Uterus (tissue), 4 donors: Measurements from ENCODE around the gene NAA35. TPM values are rescaled to one million over a fixed set of nuclear protein-coding genes. Genes with fewer than 3 reads are reported as not detected.
A peak's percentile ranks its signal among the peaks of the same experiment; 100 is the strongest.

ENCODE experiments used
- DNase-seq, 2 donors: peaks; one replicate each; pipeline ENCODE4 v3.0.0-alpha.2; 2019 to 2020
- H3K27ac ChIP-seq, 2 donors: fragments of 200-600 bp; sonication (generic); 1 replicate in 1 of 2; 2 replicates in 1 of 2; pipeline ENCODE4 v1.5.1; 2016 to 2018
- H3K27me3 ChIP-seq, 2 donors: fragments of 200-600 bp; sonication (generic); one replicate each; pipeline ENCODE4 v1.5.1; 2018 to 2019; ENCODE audit warnings: control low read depth in 1 of 2
- H3K36me3 ChIP-seq, 2 donors: fragments of 200-600 bp; sonication (generic); one replicate each; pipeline ENCODE4 v1.5.1; 2019; ENCODE audit warnings: control low read depth in 1 of 2
- H3K4me1 ChIP-seq, 2 donors: fragments of 200-600 bp; sonication (generic); one replicate each; pipeline ENCODE4 v1.5.1; 2018 to 2019; ENCODE audit warnings: control low read depth in 1 of 2
- H3K4me3 ChIP-seq, 2 donors: fragments of 200-600 bp; sonication (generic); 1 replicate in 1 of 2; 2 replicates in 1 of 2; pipeline ENCODE4 v1.5.1; 2018 to 2019; ENCODE audit warnings: mild to moderate bottlenecking in 1 of 2
- H3K9me3 ChIP-seq, 2 donors: fragments of 200-600 bp; sonication (generic); one replicate each; pipeline ENCODE4 v1.5.1; 2019; ENCODE audit warnings: control low read depth in 1 of 2
- POLR2A ChIP-seq, 2 donors: fragments of 450-650 bp; IDR thresholded peaks; one replicate each; pipeline ENCODE4 v1.6.1; 2016; ENCODE audit warnings: antibody characterized with exemption in 2 of 2, mild to moderate bottlenecking in 1 of 2, moderate library complexity in 1 of 2
- intact Hi-C: fragments of 100-400 bp; cut with DNase I; formaldehyde crosslinking; loops from one replicate; pipeline ENCODE4 v1.15.1; 2023; ENCODE audit warnings: low total_unique reads
- total RNA-seq, 4 donors: library from RNA; depleted of rRNA in 3 of 4; stranded (reverse); fragments of >200 nt in 3 of 4; gene quantifications; one replicate each; pipeline versions ENCODE4 v1.1.0 to v1.2.4, GENCODE V29; 2014 to 2023
- TF ChIP-seq, protein P1 (sequence below), 4 experiments: fragments of 200-600 bp in 2 of 4; fragments of 450-650 bp in 2 of 4; sonication (generic) in 2 of 4; IDR thresholded peaks; one replicate each; pipeline ENCODE4 v1.5.1; 2016 to 2019; ENCODE audit warnings: antibody characterized with exemption in 4 of 4, mild to moderate bottlenecking in 2 of 4, moderate library complexity in 1 of 4
- donor health status: DM: yes; HTN: yes; CAD: no.

The NAA35 gene
- 10 to 100 TPM in 3 of 4 donors, 1 to 10 TPM in 1; 4.4 to 48.1 (median 19.6) TPM for total RNA-seq

DNA sequence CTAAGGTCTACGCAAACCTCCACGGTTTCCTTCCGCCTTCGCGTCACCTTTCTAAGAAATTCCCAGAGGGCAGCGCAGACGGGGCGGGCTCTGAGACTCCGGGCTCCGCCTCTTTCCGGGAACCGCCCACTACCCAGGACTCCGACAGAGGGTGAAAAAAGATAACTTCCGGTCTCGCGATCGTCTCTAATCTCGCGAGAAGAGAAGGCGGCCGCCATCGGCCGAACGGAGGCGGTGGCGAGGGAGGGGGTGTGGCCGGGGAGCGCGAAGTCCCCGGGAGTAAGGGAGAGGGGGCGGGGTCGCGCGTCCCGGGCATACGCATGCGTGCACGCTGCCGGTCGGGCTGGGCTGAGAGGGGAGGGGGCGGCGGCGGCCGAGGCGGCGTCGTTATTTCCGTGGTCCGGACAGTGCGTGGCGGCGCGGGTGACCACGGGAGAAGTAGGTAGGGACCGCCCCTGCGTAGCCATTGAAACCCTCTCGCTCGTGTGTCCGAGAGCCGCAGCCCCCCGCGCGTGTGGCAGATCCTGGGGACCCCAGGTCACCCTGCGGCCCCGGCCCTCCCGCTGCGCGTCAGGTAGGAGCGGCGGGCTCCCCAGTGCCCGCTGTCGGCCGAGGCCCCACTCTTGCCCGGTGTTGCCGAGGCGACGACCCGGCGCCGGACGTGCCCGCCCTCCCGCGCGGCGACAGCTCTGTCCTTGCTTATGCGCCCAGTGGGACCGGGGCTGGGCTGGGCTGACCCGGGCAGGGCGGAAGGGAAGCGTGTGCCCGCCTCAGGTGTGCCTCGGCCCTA is at the start of gene NAA35:
NAA35 (plus strand) TSS at position 315 of the 790 bp plus-strand sequence. CDS start 1,014 bp downstream, outside the sequence.
- peaks cover 0 to 8% of the 10 kb centered on the region in 2 donors for H3K4me1 ChIP-seq
- DNase-seq: peak; percentile 99
- H3K4me3 ChIP-seq: peak within 1 kb of the TSS; percentile 62 to 96
- TF ChIP-seq, protein P1, sequence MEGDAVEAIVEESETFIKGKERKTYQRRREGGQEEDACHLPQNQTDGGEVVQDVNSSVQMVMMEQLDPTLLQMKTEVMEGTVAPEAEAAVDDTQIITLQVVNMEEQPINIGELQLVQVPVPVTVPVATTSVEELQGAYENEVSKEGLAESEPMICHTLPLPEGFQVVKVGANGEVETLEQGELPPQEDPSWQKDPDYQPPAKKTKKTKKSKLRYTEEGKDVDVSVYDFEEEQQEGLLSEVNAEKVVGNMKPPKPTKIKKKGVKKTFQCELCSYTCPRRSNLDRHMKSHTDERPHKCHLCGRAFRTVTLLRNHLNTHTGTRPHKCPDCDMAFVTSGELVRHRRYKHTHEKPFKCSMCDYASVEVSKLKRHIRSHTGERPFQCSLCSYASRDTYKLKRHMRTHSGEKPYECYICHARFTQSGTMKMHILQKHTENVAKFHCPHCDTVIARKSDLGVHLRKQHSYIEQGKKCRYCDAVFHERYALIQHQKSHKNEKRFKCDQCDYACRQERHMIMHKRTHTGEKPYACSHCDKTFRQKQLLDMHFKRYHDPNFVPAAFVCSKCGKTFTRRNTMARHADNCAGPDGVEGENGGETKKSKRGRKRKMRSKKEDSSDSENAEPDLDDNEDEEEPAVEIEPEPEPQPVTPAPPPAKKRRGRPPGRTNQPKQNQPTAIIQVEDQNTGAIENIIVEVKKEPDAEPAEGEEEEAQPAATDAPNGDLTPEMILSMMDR (IDR thresholded peaks at IDR 0.05): peak in 1 of 4 experiments; percentile 11
- TF ChIP-seq POLR2A (IDR thresholded peaks at IDR 0.05): peak; percentile 49 to 63
- H3K9me3 ChIP-seq: no peaks in the 10 kb centered on the region
- H3K36me3 ChIP-seq: no peaks in the 10 kb centered on the region
- intact Hi-C loops: no loop called here
- H3K27ac ChIP-seq: peak within 1 kb of the TSS; percentile 88 to 94
- H3K27me3 ChIP-seq: no peaks in the 10 kb centered on the region

DNA sequence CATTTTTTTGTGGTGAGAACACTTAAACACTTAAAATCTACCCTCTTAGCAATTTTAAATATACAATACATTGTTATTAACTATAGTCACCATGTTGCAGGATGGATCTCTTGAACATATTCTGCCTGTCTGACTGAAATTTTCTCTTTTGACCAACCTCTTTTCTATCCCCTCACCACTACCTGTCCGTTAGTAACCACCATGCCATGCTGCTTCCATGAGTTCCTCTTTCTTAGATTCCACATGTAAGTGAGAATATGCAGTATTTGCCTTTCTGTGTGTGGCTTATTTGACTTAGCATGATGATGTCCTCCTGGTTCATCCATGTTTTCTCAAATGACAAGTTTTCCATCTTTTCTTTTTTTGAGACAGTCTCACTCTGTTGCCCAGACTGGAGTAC is 48.5 kb upstream of the NAA35 start:
- H3K36me3 ChIP-seq: no peaks in the 10 kb centered on the region
- H3K27ac ChIP-seq: no peak overlapping the region
- no peaks in the 10 kb centered on the region for H3K4me1 ChIP-seq
- intact Hi-C loops: no loop called here
- no peak for DNase-seq
- TF ChIP-seq, protein P1 (IDR thresholded peaks at IDR 0.05): no peak
- TF ChIP-seq POLR2A (IDR thresholded peaks at IDR 0.05): no peak
- no peaks in the 10 kb centered on the region for H3K27me3 ChIP-seq
- no peak overlapping the region for H3K4me3 ChIP-seq
- H3K9me3 ChIP-seq: no peaks in the 10 kb centered on the region

DNA sequence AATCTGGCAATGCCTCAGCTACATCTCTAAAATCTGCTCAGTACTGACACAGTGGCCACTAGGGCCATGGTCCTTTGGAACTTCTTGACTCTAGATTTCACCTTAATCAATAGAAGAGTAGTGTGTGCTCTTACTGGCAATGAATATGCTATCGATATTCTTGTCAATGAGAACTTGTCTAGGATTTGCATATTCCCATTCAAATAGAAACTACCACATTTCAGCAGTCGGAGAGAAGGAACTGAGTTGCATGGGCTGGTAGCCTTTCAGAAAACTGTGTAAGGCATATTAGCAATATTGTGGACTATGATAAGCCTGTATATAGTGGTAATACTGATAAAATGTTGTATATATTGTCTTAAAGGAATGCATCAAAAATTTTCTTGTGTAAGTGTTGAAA is 45.3 kb upstream of the NAA35 start:
- intact Hi-C loops: no loop called here
- Histone ChIP-seq H3K36me3 (no peaks in the 10 kb centered on the region), H3K4me1 (no peaks in the 10 kb centered on the region), H3K9me3 (no peaks in the 10 kb centered on the region), H3K27ac (no peak overlapping the region), H3K27me3 (no peaks in the 10 kb centered on the region), H3K4me3 (no peak overlapping the region)
- TF ChIP-seq, protein P1 (IDR thresholded peaks at IDR 0.05): no peak
- DNase-seq: no peak

DNA sequence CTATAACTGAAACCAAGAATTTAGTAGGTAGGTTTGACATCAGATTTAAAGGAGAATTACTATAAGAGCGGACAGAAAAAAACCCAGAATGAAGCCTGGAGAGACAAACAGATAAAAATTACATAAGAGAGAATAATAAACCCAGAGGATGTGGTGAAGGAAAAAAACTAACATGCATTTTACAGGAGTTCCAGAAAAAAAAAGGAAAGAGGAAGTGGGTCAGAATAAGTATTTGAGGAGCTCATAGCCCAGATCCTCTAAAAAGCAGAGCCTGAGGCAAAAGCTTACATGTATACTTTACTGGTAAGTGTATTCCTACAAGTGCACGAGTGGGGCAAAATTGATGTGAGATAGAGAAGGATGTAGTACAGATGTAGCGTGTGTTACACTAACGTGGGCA is 43.1 kb upstream of the NAA35 start:
- intact Hi-C loops: no loop called here
- Histone ChIP-seq H3K9me3 (no peaks in the 10 kb centered on the region), H3K4me3 (no peak overlapping the region), H3K27me3 (no peaks in the 10 kb centered on the region), H3K4me1 (no peaks in the 10 kb centered on the region), H3K36me3 (no peaks in the 10 kb centered on the region), H3K27ac (no peak overlapping the region)
- TF ChIP-seq, protein P1 (IDR thresholded peaks at IDR 0.05): no peak
- TF ChIP-seq POLR2A (IDR thresholded peaks at IDR 0.05): no peak
- DNase-seq: no peak

DNA sequence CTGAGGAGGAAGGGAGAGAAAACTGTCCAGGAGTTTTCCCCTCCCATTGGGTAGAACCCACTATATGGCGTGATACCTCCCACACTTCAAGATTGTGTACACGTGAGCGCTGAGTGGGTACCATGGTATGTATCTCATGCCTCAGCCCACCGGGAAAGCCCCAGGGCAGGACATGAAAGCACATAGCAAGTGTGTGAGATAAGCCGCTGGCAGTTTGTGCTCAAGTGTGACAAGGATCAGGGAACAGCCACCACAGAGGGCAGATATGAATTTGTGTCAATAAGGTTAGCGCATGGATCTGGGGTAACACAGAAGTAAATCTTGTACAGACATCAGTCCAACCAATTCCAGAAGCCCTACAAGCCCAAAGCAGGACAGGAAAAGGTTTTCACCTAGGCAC is 42.6 kb upstream of the NAA35 start:
- H3K36me3 ChIP-seq: no peaks in the 10 kb centered on the region
- H3K27me3 ChIP-seq: no peaks in the 10 kb centered on the region
- no peak overlapping the region for H3K4me3 ChIP-seq
- intact Hi-C loops: no loop called here
- DNase-seq: no peak
- TF ChIP-seq, protein P1 (IDR thresholded peaks at IDR 0.05): no peak
- TF ChIP-seq POLR2A (IDR thresholded peaks at IDR 0.05): no peak
- no peaks in the 10 kb centered on the region for H3K4me1 ChIP-seq
- no peaks in the 10 kb centered on the region for H3K9me3 ChIP-seq
- H3K27ac ChIP-seq: no peak overlapping the region
